Right forelimb (tissue), 1 donor: ENCODE data around the gene SLC35B3.
"Not testable (repeated sequence)": the region's sequence is repeated elsewhere in the genome, so short reads cannot be mapped to it uniquely, and the experiment has no call there.

Source experiments
- DNase-seq: peaks from one replicate; pipeline ENCODE4 v3.0.0-alpha.2; 2018

Gene SLC35B3

GRCh38 chr6:8435093-8435844 is at the start of gene SLC35B3:
Gene SLC35B3, minus strand, starts transcription at chr6:8435545.
- peak; percentile 98 for DNase-seq

GRCh38 chr6:8483650-8484049 is 48.3 kb upstream of the SLC35B3 start:
- DNase-seq: no peak

GRCh38 chr6:8481727-8482126 is 46.4 kb upstream of the SLC35B3 start:
- DNase-seq: no peak

- no peak for DNase-seq
These were observed 43.1 kb upstream of the SLC35B3 start for GRCh38 chr6:8478418-8478817.

- DNase-seq: no peak
These were observed 41.3 kb upstream of the SLC35B3 start for GRCh38 chr6:8476656-8477055.

GRCh38 chr6:8468552-8469356 is 33.4 kb upstream of the SLC35B3 start:
- DNase-seq: no peak

GRCh38 chr6:8462694-8463093 is 27.3 kb upstream of the SLC35B3 start:
- no peak for DNase-seq

GRCh38 chr6:8462169-8462568 is 26.8 kb upstream of the SLC35B3 start:
- no peak for DNase-seq

- no peak for DNase-seq
These were observed 11.0 kb upstream of the SLC35B3 start for GRCh38 chr6:8446391-8446790.

- DNase-seq: not testable (repeated sequence)
These were observed 10.6 kb upstream of the SLC35B3 start for GRCh38 chr6:8445930-8446329.

- no peak for DNase-seq
These were observed 6.8 kb upstream of the SLC35B3 start for GRCh38 chr6:8442150-8442549.

- no peak for DNase-seq
These were observed 6.1 kb upstream of the SLC35B3 start for GRCh38 chr6:8441452-8441851.

GRCh38 chr6:8439601-8440268 is 4.4 kb upstream of the SLC35B3 start:
- DNase-seq: no peak

- no peak for DNase-seq
These were observed 2.5 kb upstream of the SLC35B3 start for GRCh38 chr6:8437813-8438212.

- DNase-seq: no peak
These were observed 1.6 kb upstream of the SLC35B3 start for GRCh38 chr6:8436966-8437365.

- peak; percentile 41 for DNase-seq
These were observed 462 bp upstream of the SLC35B3 start for GRCh38 chr6:8435845-8436168.

- no peak for DNase-seq
These were observed 635 bp downstream of the SLC35B3 start for GRCh38 chr6:8434727-8435092.

GRCh38 chr6:8432614-8433013 is 2.7 kb downstream of the SLC35B3 start:
- no peak for DNase-seq

- DNase-seq: no peak
These were observed 5.5 kb downstream of the SLC35B3 start for GRCh38 chr6:8429821-8430220.

GRCh38 chr6:8426544-8426943 is 8.8 kb downstream of the SLC35B3 start:
- not testable (repeated sequence) for DNase-seq

- DNase-seq: no peak
These were observed 15.2 kb downstream of the SLC35B3 start for GRCh38 chr6:8420031-8420588.

- DNase-seq: no peak
These were observed 19.4 kb downstream of the SLC35B3 start for GRCh38 chr6:8415913-8416312.

- no peak for DNase-seq
These were observed 20.1 kb downstream of the SLC35B3 start for GRCh38 chr6:8415280-8415679.

- no peak for DNase-seq
These were observed 20.5 kb downstream of the SLC35B3 start for GRCh38 chr6:8414844-8415243.
